Karpas-422 (cell line): ENCODE data around the gene COPZ1. TPM values are rescaled to one million over a fixed set of nuclear protein-coding genes. Genes with fewer than 3 reads are reported as not detected.

Source experiments
- DNase-seq: peaks from one replicate; pipeline ENCODE4 v3.0.0-alpha.2; 2015
- H2AFZ ChIP-seq: fragments of 200-600 bp; sonication (generic); 2 replicates; pipeline ENCODE4 v1.6.1; 2014; ENCODE audit warnings: antibody characterized with exemption, low read length, mixed read lengths
- H3K27ac ChIP-seq: fragments of 200-600 bp; sonication (generic); 2 replicates; pipeline ENCODE4 v1.5.1; 2014; ENCODE audit warnings: mild to moderate bottlenecking, low read length, moderate library complexity
- H3K27me3 ChIP-seq: fragments of 200-600 bp; sonication (generic); 2 replicates; pipeline ENCODE4 v1.6.1; 2014; ENCODE audit warnings: low read length, mixed read lengths
- H3K36me3 ChIP-seq: fragments of 200-600 bp; sonication (generic); 2 replicates; pipeline ENCODE4 v1.6.1; 2014; ENCODE audit warnings: low read length, mixed read lengths; ENCODE audit not compliant: insufficient read depth
- H3K4me1 ChIP-seq: fragments of 200-600 bp; sonication (generic); 2 replicates; pipeline ENCODE4 v1.6.1; 2014; ENCODE audit warnings: mild to moderate bottlenecking, low read length, mixed read lengths
- H3K4me2 ChIP-seq: fragments of 200-600 bp; sonication (generic); 2 replicates; pipeline ENCODE4 v1.6.1; 2014; ENCODE audit warnings: low read length, low read depth, mild to moderate bottlenecking; ENCODE audit not compliant: poor library complexity, severe bottlenecking
- H3K4me3 ChIP-seq: fragments of 200-600 bp; sonication (generic); 2 replicates; pipeline ENCODE4 v1.5.1; 2014; ENCODE audit warnings: mild to moderate bottlenecking, antibody characterized with exemption, low read length, mixed read lengths
- H3K79me2 ChIP-seq: fragments of 200-600 bp; sonication (generic); 2 replicates; pipeline ENCODE4 v1.6.1; 2014; ENCODE audit warnings: mild to moderate bottlenecking, low read length, mixed read lengths
- H3K9ac ChIP-seq: fragments of 200-600 bp; sonication (generic); 2 replicates; pipeline ENCODE4 v1.6.0; 2014; ENCODE audit warnings: low read length
- H3K9me2 ChIP-seq: fragments of 200-600 bp; sonication (generic), shearing (Covaris generic); replicated peaks from 2 replicates; pipeline ENCODE4 v1.6.0; 2014; ENCODE audit warnings: mild to moderate bottlenecking, low read length, moderate library complexity; ENCODE audit not compliant: insufficient read depth
- H3K9me3 ChIP-seq: fragments of 300-700, 200-600 bp; sonication (generic); 2 replicates; pipeline ENCODE4 v1.6.1; 2014; ENCODE audit warnings: low read length, mixed read lengths
- H4K20me1 ChIP-seq: fragments of 200-600 bp; sonication (generic); 2 replicates; pipeline ENCODE4 v1.6.1; 2014; ENCODE audit warnings: mild to moderate bottlenecking, antibody characterized with exemption, low read length, low read depth; ENCODE audit not compliant: insufficient read depth
- total RNA-seq: library from RNA; depleted of rRNA; stranded (reverse); fragments of >200 nt; shearing (Covaris generic); gene quantifications from 2 replicates; pipeline ENCODE4 v1.2.3, GENCODE V29; 2014; ENCODE audit warnings: low replicate concordance

The COPZ1 gene
- total RNA-seq, 1 experiment from 2014 or later = 164 TPM

DNA sequence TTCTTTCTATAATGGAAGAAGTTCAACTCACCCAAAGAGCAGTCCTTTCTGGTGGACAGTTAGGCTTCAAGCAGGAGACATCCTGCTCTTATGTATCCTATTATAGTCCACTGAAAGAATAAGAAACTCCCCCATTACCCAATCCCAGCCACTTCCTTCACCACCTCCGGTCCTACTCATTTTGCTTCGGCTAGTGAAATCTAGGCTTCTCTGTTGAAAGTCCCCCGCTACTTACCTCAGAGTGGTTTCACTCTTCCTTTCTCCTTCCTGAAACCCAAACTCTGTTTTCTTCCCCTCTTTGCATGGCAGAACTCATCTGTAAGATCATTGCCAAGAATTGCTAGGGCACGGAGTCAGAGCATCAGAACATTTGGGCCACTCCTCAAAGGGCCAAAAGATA, 39.5 kb downstream of the COPZ1 start, which contains the start of gene GPR84:
Gene GPR84 (minus strand): TSS at position 74 of the 400 bp plus-strand sequence. CDS start 635 bp downstream, outside the sequence.
- H3K27me3 ChIP-seq = no peaks in the 10 kb centered on the region
- H4K20me1 ChIP-seq = no peaks in the 10 kb centered on the region
- H3K9ac ChIP-seq = 0 out of 2 replicates have a peak within 1 kb of the TSS, but pooled peaks have one; percentile 3
- no peak within 1 kb of the TSS for H3K27ac ChIP-seq
- no peak within 1 kb of the TSS; the same call in 1 of the 2 replicates for H2AFZ ChIP-seq
- H3K79me2 ChIP-seq = no peaks in the 10 kb centered on the region
- DNase-seq = no peak
- H3K9me3 ChIP-seq = no peaks in the 10 kb centered on the region
- H3K4me3 ChIP-seq = no peak within 1 kb of the TSS
- H3K9me2 ChIP-seq = no peaks in the 10 kb centered on the region
- H3K4me2 ChIP-seq = no peak within 1 kb of the TSS
- H3K4me1 ChIP-seq = peaks cover 31% of the 10 kb centered on the region
- no peaks in the 10 kb centered on the region for H3K36me3 ChIP-seq

DNA sequence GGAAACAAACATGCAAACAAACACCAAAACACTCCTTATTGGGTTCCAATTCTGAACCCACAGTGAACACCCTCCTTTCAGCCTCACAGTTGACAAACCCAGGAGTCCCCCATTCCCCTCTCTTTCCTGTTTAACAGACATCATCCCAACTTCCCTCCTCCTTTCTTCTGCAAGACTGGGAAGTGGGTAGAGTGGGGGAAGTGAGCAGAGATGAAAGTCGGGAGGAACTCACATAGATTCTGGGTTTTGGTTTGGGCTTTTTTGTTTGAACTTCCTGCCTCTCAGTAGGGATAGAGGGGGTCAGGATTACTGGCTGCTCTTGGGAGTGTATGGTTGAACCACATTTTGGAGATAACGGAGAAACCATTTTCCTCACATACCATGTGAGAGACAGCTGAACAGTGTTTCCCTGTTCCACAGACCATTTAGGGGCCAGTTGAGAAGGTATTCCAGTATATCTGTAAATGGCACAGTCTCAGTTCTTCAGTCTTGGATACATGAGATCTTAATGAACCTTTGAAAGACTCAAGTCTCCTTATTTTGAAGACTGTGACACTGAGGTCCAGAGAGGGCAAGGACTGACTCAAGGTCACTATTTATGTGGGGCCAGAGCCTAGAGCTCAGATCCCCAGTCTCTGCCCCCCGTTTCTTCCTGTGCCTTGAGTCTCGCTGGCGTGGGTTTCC, 43.2 kb downstream of the COPZ1 start:
- no peaks in the 10 kb centered on the region for H4K20me1 ChIP-seq
- no peaks in the 10 kb centered on the region for H3K9me3 ChIP-seq
- H3K4me2 ChIP-seq = peak overlapping the region; percentile 46
- H3K4me1 ChIP-seq = peaks cover 25% of the 10 kb centered on the region
- H3K9me2 ChIP-seq = no peaks in the 10 kb centered on the region
- H3K36me3 ChIP-seq = no peaks in the 10 kb centered on the region
- peak overlapping the region; percentile 57; the same call in 1 of the 2 replicates for H2AFZ ChIP-seq
- H3K4me3 ChIP-seq = 0 out of 2 replicates have a peak overlapping the region, but pooled peaks have one; percentile 14
- no peak for DNase-seq
- no peaks in the 10 kb centered on the region for H3K79me2 ChIP-seq
- H3K27ac ChIP-seq = no peak overlapping the region
- H3K27me3 ChIP-seq = no peaks in the 10 kb centered on the region
- peak overlapping the region; percentile 52 for H3K9ac ChIP-seq

DNA sequence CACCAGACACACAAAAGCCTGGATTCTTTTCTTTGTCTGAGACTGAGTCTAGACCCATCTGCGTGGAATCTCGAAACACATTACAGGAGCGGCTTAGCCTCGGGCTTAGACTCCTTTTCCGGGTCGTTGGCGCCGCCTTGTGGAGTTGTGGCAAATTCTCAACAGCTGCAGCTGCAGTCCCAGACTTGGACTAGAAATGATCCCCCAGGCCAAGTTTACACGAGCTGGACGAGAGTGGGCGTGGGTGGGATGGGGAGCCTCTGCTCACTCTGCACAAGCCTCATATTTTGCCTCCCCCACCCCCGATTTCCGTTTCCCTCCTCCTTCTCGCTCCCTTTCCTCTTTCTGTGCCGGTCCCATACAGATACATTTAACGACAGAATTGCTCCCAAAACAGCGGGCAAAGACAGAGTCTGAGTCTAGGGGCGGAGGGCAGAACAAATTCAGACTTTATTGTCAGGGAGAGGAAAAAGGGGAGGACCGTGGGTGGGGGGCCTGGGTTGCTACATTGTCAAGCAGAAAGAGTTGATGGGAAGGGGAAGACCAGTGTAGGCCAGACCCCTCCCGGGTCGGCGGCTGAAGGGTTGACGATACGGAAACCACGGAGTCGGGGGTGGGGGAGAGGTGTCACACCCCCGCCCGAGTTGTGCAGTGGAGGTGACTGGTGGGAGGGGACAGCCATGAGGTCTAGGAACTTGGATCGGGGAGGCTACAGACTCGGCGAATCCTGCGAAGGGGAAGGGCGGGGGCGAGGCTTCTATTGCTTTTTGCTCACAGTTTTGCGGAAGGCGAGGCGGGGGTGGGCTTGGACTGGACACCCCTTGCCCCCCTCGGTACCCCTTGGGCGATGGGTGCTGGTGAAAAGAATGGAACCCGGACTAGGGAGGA, 44.0 kb downstream of the COPZ1 start:
- H3K9ac ChIP-seq = peak overlapping the region; percentile 52
- no peaks in the 10 kb centered on the region for H3K36me3 ChIP-seq
- H3K9me2 ChIP-seq = no peaks in the 10 kb centered on the region
- no peaks in the 10 kb centered on the region for H3K79me2 ChIP-seq
- peak; percentile 95 for DNase-seq
- no peaks in the 10 kb centered on the region for H3K9me3 ChIP-seq
- peaks cover 25% of the 10 kb centered on the region for H3K4me1 ChIP-seq
- peak overlapping the region; percentile 14 for H3K4me3 ChIP-seq
- H4K20me1 ChIP-seq = no peaks in the 10 kb centered on the region
- no peaks in the 10 kb centered on the region for H3K27me3 ChIP-seq
- peak overlapping the region; percentile 46 for H3K4me2 ChIP-seq
- peak overlapping the region; percentile 57; the same call in 1 of the 2 replicates for H2AFZ ChIP-seq
- no peak overlapping the region for H3K27ac ChIP-seq

DNA sequence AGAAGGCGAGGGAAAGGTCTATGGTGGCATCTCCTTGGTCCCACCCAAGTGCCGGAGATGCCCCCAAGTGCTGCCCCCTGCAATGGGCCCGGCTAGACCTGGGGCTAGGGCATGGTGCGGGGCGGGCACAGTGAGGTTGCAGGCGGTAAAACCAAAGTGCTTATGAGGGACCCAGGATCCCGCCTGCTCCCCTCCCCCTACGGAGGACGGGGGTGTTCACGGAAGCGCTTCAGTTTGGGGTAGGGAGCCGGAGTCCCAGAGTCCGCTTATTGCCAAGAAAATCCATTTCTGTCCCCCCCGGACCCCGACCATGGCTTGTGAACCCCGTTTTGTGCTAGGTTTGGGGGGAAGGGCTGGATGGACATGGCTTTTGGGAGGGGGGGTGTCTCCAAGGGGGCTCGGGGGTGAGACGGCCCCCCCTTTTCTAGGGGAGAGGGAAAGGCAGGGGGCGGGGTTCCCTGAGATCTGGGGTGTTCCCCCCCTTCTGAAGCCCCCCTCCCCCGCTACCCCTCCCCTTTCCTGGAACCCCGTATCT, 44.7 kb downstream of the COPZ1 start:
- Histone ChIP-seq H3K27ac (no peak overlapping the region), H3K27me3 (no peaks in the 10 kb centered on the region), H3K79me2 (no peaks in the 10 kb centered on the region), H3K9ac (peak overlapping the region; percentile 42; the same call in 1 of the 2 replicates), H3K9me2 (no peaks in the 10 kb centered on the region), H3K4me1 (peaks cover 19% of the 10 kb centered on the region), H4K20me1 (no peaks in the 10 kb centered on the region), H2AFZ (no peak overlapping the region), H3K36me3 (no peaks in the 10 kb centered on the region), H3K4me2 (peak overlapping the region; percentile 46), H3K9me3 (no peaks in the 10 kb centered on the region), H3K4me3 (peak overlapping the region; percentile 13)
- no peak for DNase-seq

DNA sequence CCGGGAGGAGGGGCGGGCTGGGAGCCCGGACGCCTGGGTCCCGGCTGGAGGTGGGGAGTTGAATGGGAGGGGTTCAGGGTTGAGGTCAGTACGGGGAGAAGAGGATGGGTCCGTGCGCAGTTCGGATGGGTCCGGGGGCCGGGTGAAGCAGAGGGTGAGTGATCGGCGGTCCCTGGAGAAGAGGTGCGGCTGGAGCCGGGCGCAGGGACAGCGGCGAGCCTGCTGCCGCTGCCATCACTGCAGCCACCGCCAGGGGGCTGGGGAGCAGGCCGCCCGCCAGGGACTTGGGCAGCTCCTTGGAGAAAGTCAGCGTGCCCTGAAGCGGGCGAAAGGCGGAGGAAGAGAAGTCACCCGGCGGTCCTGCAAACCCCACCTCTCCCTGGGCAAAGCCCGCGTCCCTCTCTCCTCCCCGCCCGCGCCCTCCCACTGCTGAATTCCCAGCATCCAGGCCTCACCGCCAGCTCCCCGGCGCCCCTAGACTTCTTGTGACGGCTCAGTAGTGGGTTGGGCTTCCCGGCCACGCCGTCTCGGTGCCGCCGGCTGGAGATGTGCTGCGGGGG, 45.3 kb downstream of the COPZ1 start:
- no peaks in the 10 kb centered on the region for H3K9me2 ChIP-seq
- peak overlapping the region; percentile 42; the same call in 1 of the 2 replicates for H3K9ac ChIP-seq
- no peak overlapping the region for H3K27ac ChIP-seq
- H3K4me2 ChIP-seq = peak overlapping the region; percentile 46
- peak overlapping the region; percentile 13; the same call in 1 of the 2 replicates for H3K4me3 ChIP-seq
- no peaks in the 10 kb centered on the region for H4K20me1 ChIP-seq
- H3K4me1 ChIP-seq = peaks cover 19% of the 10 kb centered on the region
- H2AFZ ChIP-seq = no peak overlapping the region
- peak; percentile 69 for DNase-seq
- H3K27me3 ChIP-seq = no peaks in the 10 kb centered on the region
- H3K36me3 ChIP-seq = no peaks in the 10 kb centered on the region
- H3K79me2 ChIP-seq = no peaks in the 10 kb centered on the region
- no peaks in the 10 kb centered on the region for H3K9me3 ChIP-seq

DNA sequence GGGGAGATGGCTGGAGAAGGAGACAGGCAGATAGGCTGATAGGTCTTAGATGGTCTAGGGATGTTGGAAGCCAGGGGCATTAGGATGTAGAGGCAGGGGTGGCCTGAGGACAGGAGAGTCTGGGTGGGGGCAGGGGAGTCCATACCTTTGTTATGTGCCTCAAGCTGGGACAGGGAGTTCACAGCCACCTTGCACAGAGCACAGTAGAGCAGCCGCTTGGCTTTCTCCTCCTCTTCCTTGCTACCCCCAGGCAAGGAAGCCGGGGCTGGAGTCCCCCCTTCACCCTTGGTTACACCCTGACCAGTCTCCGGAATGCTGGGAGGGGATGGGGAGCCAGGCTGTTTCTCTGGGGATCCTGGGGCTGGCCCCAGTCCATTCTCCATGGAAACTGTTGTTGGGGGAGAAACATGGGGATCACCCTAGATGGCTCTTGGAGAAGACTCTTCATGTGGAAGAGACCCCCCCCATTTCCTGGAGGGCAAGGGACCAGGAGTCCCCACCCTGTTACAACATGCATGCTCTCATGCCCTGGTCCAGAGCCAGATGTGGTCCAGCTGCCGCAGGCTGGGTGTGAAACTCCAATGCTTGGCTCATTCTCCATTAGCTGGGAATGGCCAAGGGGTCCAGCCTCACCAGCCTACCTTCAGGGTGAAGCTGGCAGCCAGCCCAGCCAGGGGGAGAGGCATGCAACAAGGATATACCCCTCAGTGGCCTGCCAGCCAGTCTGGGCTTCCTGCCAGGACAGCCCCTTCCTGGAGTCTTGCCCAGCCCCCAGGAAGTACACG, 46.6 kb downstream of the COPZ1 start:
- Histone ChIP-seq H2AFZ (no peak overlapping the region), H3K36me3 (no peaks in the 10 kb centered on the region), H3K9me3 (no peaks in the 10 kb centered on the region), H3K27ac (no peak overlapping the region), H3K27me3 (no peaks in the 10 kb centered on the region), H3K4me1 (peaks cover 19% of the 10 kb centered on the region), H3K9me2 (no peaks in the 10 kb centered on the region), H3K79me2 (no peaks in the 10 kb centered on the region), H3K9ac (no peak overlapping the region), H3K4me2 (no peak overlapping the region), H3K4me3 (no peak overlapping the region), H4K20me1 (no peaks in the 10 kb centered on the region)
- DNase-seq = no peak

DNA sequence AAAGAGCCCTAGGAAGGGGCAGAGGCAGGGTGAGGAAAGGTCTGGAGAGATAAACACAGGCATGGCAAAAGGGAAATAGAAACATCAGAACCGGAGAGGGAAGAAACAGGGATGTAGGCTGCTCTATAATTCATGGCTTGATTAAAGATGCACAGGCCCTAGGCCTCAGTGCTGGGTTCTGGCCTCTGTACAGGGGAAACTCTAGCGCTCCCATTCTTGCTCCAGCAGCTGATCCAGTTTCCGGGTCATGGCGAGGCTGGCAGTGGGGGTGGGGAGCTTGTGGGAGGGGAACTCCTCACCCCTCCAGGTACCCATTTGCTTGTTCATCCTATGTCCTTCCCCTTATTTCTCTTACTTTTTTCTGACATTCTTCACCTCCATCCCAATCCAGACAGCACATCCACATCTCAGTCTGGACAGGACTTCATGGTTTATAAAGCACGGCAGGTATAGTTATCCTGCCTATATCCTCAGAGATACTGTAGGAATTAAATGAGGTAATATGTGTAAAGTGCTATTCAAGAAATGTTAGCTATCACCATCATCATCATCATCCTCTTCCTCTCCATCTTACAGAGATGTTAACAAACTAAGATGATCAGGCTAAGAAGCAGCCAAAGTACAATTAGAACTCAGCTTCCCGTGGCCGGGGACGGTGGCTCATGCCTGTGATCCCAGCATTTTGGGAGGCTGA, 47.3 kb downstream of the COPZ1 start:
- Histone ChIP-seq H3K36me3 (no peaks in the 10 kb centered on the region), H2AFZ (no peak overlapping the region), H3K4me3 (no peak overlapping the region), H3K4me1 (peaks cover 19% of the 10 kb centered on the region), H3K4me2 (no peak overlapping the region), H4K20me1 (no peaks in the 10 kb centered on the region), H3K27me3 (no peaks in the 10 kb centered on the region), H3K9ac (no peak overlapping the region), H3K79me2 (no peaks in the 10 kb centered on the region), H3K27ac (no peak overlapping the region), H3K9me3 (no peaks in the 10 kb centered on the region), H3K9me2 (no peaks in the 10 kb centered on the region)
- DNase-seq = no peak
